ENCODE data around the gene ARHGAP26.

GRCh38 chr5:142846406-142846805, 76.2 kb downstream of the ARHGAP26 start:
- TF ChIP-seq POLR2A (IDR thresholded peaks at IDR 0.05), result no peak
- TF ChIP-seq, protein P1, sequence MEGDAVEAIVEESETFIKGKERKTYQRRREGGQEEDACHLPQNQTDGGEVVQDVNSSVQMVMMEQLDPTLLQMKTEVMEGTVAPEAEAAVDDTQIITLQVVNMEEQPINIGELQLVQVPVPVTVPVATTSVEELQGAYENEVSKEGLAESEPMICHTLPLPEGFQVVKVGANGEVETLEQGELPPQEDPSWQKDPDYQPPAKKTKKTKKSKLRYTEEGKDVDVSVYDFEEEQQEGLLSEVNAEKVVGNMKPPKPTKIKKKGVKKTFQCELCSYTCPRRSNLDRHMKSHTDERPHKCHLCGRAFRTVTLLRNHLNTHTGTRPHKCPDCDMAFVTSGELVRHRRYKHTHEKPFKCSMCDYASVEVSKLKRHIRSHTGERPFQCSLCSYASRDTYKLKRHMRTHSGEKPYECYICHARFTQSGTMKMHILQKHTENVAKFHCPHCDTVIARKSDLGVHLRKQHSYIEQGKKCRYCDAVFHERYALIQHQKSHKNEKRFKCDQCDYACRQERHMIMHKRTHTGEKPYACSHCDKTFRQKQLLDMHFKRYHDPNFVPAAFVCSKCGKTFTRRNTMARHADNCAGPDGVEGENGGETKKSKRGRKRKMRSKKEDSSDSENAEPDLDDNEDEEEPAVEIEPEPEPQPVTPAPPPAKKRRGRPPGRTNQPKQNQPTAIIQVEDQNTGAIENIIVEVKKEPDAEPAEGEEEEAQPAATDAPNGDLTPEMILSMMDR (IDR thresholded peaks at IDR 0.05), result no peak
- TF ChIP-seq EP300 (IDR thresholded peaks at IDR 0.05), result no peak
- TF ChIP-seq POLR2AphosphoS5 (IDR thresholded peaks at IDR 0.05), result no peak

All from sigmoid colon (tissue), 4 donors.